HCT116 (cell line): ENCODE data around the gene KIF13A. TPM values are rescaled to one million over a fixed set of nuclear protein-coding genes. Genes with fewer than 3 reads are reported as not detected.

Experiments
- ATAC-seq: fragments of 200-7000 bp; cut with Tn5 transposase; 2 replicates; pipeline ENCODE4 v1.9.1; 2020; ENCODE audit warnings: mild to moderate bottlenecking, moderate library complexity
- BruUV-seq: library from RNA; stranded (reverse); fragments of 400-500 nt; replicated peaks from 2 replicates; lab custom pipeline; 2021; lab: Mats Ljungman, UMichigan
- CTCF ChIA-PET: fragments of 300-600 bp; sonication (Branson Sonifier 250); formaldehyde crosslinking; loops from one replicate; lab custom pipeline; 2021; ENCODE audit warnings: antibody characterized with exemption; lab: Charles Lee
- POLR2A ChIA-PET: fragments of 300-600, 350-600 bp; sonication (Branson Sonifier 250); formaldehyde crosslinking; loops from one replicate; lab custom pipeline; 2021; ENCODE audit warnings: antibody characterized with exemption; lab: Charles Lee
- RAD21 ChIA-PET, 2 experiments: fragments of 300-600 bp; sonication (Branson Sonifier 250); formaldehyde crosslinking; loops; one replicate each; lab custom pipeline; 2023; ENCODE audit warnings: low total read pairs in 2 of 2; ENCODE audit not compliant: uncharacterized antibody in 2 of 2, unreplicated experiment in 2 of 2, low non-redundant PET in 1 of 2; lab: Charles Lee
- DNase-seq: peaks from one replicate; pipeline ENCODE4 v3.0.0-alpha.2; 2010; ENCODE audit warnings: low read depth, low spot score
- H2AFZ ChIP-seq: fragments of 200-600 bp; shearing (Covaris generic), sonication (generic); 2 replicates; pipeline ENCODE4 v1.6.1; 2017; ENCODE audit warnings: low read depth, mixed run types, mixed read lengths, antibody characterized with exemption, low read length; ENCODE audit not compliant: poor library complexity, severe bottlenecking
- H3K27ac ChIP-seq: 2 replicates; pipeline ENCODE4 v1.5.1; 2012; ENCODE audit warnings: low read depth, low read length
- H3K27me3 ChIP-seq: fragments of 200-600 bp; sonication (generic); 2 replicates; pipeline ENCODE4 v1.6.1; 2016; ENCODE audit warnings: mixed run types, low read length, mixed read lengths; ENCODE audit not compliant: insufficient read depth
- H3K36me3 ChIP-seq, 2 experiments: fragments of 200-500 bp in 1 of 2; fragments of 200-600 bp in 1 of 2; sonication (Bioruptor generic) in 1 of 2; sonication (generic) in 1 of 2; 2 replicates each; pipeline versions ENCODE4 v1.5.1 to v1.6.1; 2014 to 2016; ENCODE audit warnings: low read length in 2 of 2, inconsistent platforms in 1 of 2, mixed read lengths in 1 of 2, mixed run types in 1 of 2; ENCODE audit not compliant: insufficient read depth in 2 of 2, control insufficient read depth in 1 of 2
- H3K4me1 ChIP-seq, 2 experiments: fragments of 200-600 bp in 1 of 2; sonication (generic) in 1 of 2; 2 replicates each; pipeline versions ENCODE4 v1.5.1 to v1.6.1; 2012 to 2017; ENCODE audit warnings: low read length in 2 of 2, inconsistent platforms in 1 of 2, mild to moderate bottlenecking in 1 of 2, mixed read lengths in 1 of 2, mixed run types in 1 of 2, moderate library complexity in 1 of 2; ENCODE audit not compliant: insufficient read depth in 2 of 2, control insufficient read depth in 1 of 2
- H3K4me2 ChIP-seq: fragments of 200-600 bp; sonication (generic); 2 replicates; pipeline ENCODE4 v1.6.1; 2017; ENCODE audit warnings: mixed run types, low read length, mixed read lengths
- H3K4me3 ChIP-seq, 2 experiments: fragments of 200-600 bp in 1 of 2; sonication (generic) in 1 of 2; replicated peaks in 1 of 2; 2 replicates each; pipeline ENCODE4 v1.5.1; 2011 to 2016; ENCODE audit warnings: low read length in 2 of 2, control low read depth in 1 of 2, low read depth in 1 of 2, mild to moderate bottlenecking in 1 of 2, mixed read lengths in 1 of 2, mixed run types in 1 of 2
- H3K79me2 ChIP-seq: fragments of 200-600 bp; sonication (generic); 2 replicates; pipeline ENCODE4 v1.6.1; 2017; ENCODE audit warnings: mild to moderate bottlenecking, mixed run types, low read length, moderate library complexity, mixed read lengths; ENCODE audit not compliant: insufficient read depth
- H3K9ac ChIP-seq: fragments of 200-600 bp; sonication (generic); 2 replicates; pipeline ENCODE4 v1.6.1; 2016; ENCODE audit warnings: low read length, mixed read lengths
- H3K9me2 ChIP-seq: fragments of 200-600 bp; sonication (generic), shearing (Covaris generic); 2 replicates; pipeline ENCODE4 v1.6.1; 2017; ENCODE audit warnings: mixed run types, mild to moderate bottlenecking, moderate library complexity; ENCODE audit not compliant: insufficient read depth
- H3K9me3 ChIP-seq, 2 experiments: fragments of 200-500 bp in 1 of 2; fragments of 200-600 bp in 1 of 2; sonication (Bioruptor generic) in 1 of 2; sonication (generic) in 1 of 2; 2 replicates each; pipeline ENCODE4 v1.6.1; 2014 to 2017; ENCODE audit warnings: low read length in 2 of 2, mixed read lengths in 2 of 2, inconsistent platforms in 1 of 2, low read depth in 1 of 2, mild to moderate bottlenecking in 1 of 2, mixed run types in 1 of 2, moderate library complexity in 1 of 2; ENCODE audit not compliant: control insufficient read depth in 1 of 2, insufficient read depth in 1 of 2
- H4K20me1 ChIP-seq: fragments of 200-600 bp; sonication (generic), shearing (Covaris generic); 2 replicates; pipeline ENCODE4 v1.6.1; 2017; ENCODE audit warnings: mixed run types, mild to moderate bottlenecking, moderate library complexity; ENCODE audit not compliant: insufficient read depth
- CBX3 ChIP-seq: IDR thresholded peaks from 2 replicates; pipeline ENCODE4 v1.6.1; 2012; ENCODE audit warnings: low read depth
- CEBPB ChIP-seq: IDR thresholded peaks from 2 replicates; pipeline ENCODE4 v1.6.1; 2012; ENCODE audit warnings: low read depth
- EGR1 ChIP-seq: IDR thresholded peaks from 2 replicates; pipeline ENCODE4 v1.6.1; 2012; ENCODE audit warnings: low read depth
- ELF1 ChIP-seq: IDR thresholded peaks from 2 replicates; pipeline ENCODE4 v1.6.1; 2012; ENCODE audit warnings: low read depth, borderline replicate concordance
- EZH2phosphoT487 ChIP-seq: fragments of 200-600 bp; IDR thresholded peaks from 2 replicates; pipeline ENCODE4 v1.6.1; 2018; ENCODE audit warnings: antibody characterized with exemption, borderline replicate concordance
- FOSL1 ChIP-seq: IDR thresholded peaks from 2 replicates; pipeline ENCODE4 v1.6.1; 2012; ENCODE audit warnings: low read depth
- JUND ChIP-seq: IDR thresholded peaks from 2 replicates; pipeline ENCODE4 v1.6.1; 2012
- POLR2A ChIP-seq: IDR thresholded peaks from 2 replicates; pipeline ENCODE4 v1.7.0; 2011; ENCODE audit warnings: borderline replicate concordance; ENCODE audit not compliant: insufficient read depth, insufficient read length; ENCODE audit errors: extremely low read depth
- POLR2AphosphoS5 ChIP-seq: IDR thresholded peaks from 2 replicates; pipeline ENCODE4 v1.6.1; 2011; ENCODE audit warnings: mild to moderate bottlenecking, low read depth, low read length, moderate library complexity
- REST ChIP-seq: IDR thresholded peaks from 2 replicates; pipeline ENCODE4 v1.6.1; 2012; ENCODE audit warnings: low read depth
- SIN3A ChIP-seq: IDR thresholded peaks from 2 replicates; pipeline ENCODE4 v1.6.1; 2012; ENCODE audit warnings: low read depth
- SP1 ChIP-seq: IDR thresholded peaks from 2 replicates; pipeline ENCODE4 v1.6.1; 2012; ENCODE audit warnings: low read depth
- TCF7L2 ChIP-seq: IDR thresholded peaks from 2 replicates; pipeline ENCODE4 v1.7.0; 2011; ENCODE audit warnings: borderline replicate concordance, inconsistent platforms; ENCODE audit not compliant: insufficient read depth, insufficient read length; ENCODE audit errors: extremely low read depth
- YY1 ChIP-seq: IDR thresholded peaks from 2 replicates; pipeline ENCODE4 v1.6.1; 2011; ENCODE audit warnings: low read length, low read depth, moderate library complexity, mild to moderate bottlenecking; ENCODE audit not compliant: insufficient replicate concordance; ENCODE audit errors: extremely low read depth
- ZBTB33 ChIP-seq: IDR thresholded peaks from 2 replicates; pipeline ENCODE4 v1.6.1; 2011; ENCODE audit warnings: mild to moderate bottlenecking, low read length, moderate library complexity; ENCODE audit not compliant: insufficient replicate concordance; ENCODE audit errors: extremely low read depth
- ZFX ChIP-seq: fragments of 450-650 bp; IDR thresholded peaks from 2 replicates; pipeline ENCODE4 v1.6.1; 2017
- ZNF274 ChIP-seq: fragments of 200-500 bp; sonication (Bioruptor generic); IDR thresholded peaks from 2 replicates; pipeline ENCODE4 v1.6.1; 2014; ENCODE audit warnings: mild to moderate bottlenecking, low read depth, low read length, inconsistent platforms
- intact Hi-C: fragments of 100-400 bp; cut with micrococcal nuclease; formaldehyde crosslinking; loops from 2 replicates; pipeline ENCODE4 v1.10.0; 2022
- total RNA-seq: library from RNA; stranded (reverse); gene quantifications from one replicate; pipeline ENCODE4 v1.2.1, GENCODE V29; 2021; ENCODE audit not compliant: unreplicated experiment
- TF ChIP-seq, protein P1 (sequence below), 3 experiments: fragments of 200-600 bp in 1 of 3; sonication (generic) in 1 of 3; IDR thresholded peaks in 2 of 3; conservative IDR thresholded peaks in 1 of 3; 2 replicates each; pipeline ENCODE4 v1.5.1; 2012 to 2017; ENCODE audit warnings: low read depth in 2 of 3, low read length in 2 of 3, antibody characterized with exemption in 1 of 3, borderline replicate concordance in 1 of 3, control low read depth in 1 of 3, mild to moderate bottlenecking in 1 of 3, mixed read lengths in 1 of 3, mixed run types in 1 of 3, moderate library complexity in 1 of 3; ENCODE audit not compliant: insufficient read depth in 1 of 3
- TF ChIP-seq, protein P2 (sequence below): IDR thresholded peaks from 2 replicates; pipeline ENCODE4 v1.6.1; 2012
- TF ChIP-seq, protein P3 (sequence below): IDR thresholded peaks from 2 replicates; pipeline ENCODE4 v1.6.1; 2012

The KIF13A gene
- total RNA-seq, 1 experiment from 2014 or later: 23.1 TPM

DNA sequence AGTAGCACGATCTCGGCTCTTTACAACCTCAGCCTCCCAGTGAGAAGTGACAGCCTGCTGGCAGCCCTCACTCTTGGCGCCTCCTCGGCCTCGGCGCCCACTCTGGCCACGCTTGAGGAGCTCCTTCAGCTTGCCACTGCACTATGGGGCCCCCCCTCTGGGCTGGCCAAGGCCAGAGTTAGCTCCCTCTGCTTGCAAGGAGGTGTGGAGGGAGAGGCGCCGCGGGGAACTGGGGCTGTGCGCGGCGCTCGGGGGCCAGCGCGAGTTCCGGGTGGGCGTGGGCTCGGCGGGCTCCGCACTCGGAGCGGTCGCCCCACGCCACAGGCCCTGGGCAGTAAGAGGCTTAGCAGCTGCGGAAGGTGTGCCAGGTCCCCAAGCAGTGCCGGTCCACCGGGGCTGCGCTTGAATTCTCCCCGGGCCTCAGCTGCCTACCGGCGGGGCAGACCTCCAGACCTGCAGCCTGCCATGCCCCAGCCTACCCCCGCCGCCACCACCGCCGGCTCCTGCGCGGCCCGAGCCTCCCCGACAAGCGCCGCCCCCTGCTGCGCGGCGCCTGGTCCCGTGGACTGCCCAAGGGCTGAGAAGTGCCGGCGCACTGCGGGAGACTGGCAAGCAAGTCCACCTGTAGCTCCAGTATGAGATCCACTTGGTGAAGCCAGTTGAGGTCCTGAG lies 258.7 kb downstream of the KIF13A start:
- Histone ChIP-seq H2AFZ (no peak overlapping the region), H3K27ac (no peak overlapping the region), H3K4me2 (no peak overlapping the region), H4K20me1 (no peaks in the 10 kb centered on the region), H3K4me3 (no peak overlapping the region), H3K4me1 (peaks cover 0 to 4% of the 10 kb centered on the region in 2 experiments; a peak in 1 of 4 replicates), H3K9me3 (no peaks in the 10 kb centered on the region), H3K9me2 (no peaks in the 10 kb centered on the region), H3K27me3 (no peaks in the 10 kb centered on the region), H3K9ac (no peak overlapping the region), H3K79me2 (no peaks in the 10 kb centered on the region), H3K36me3 (no peaks in the 10 kb centered on the region)
- no peak for DNase-seq
- ATAC-seq: no peak
- BruUV-seq: no TSS peak
- ChIA-PET POLR2A (interaction anchor here (1.3 kb wide), 1 partner anchor 9 kb away, joined by 4 read pairs; no protein-coding TSS in a partner anchor), CTCF (no interaction called here), RAD21 (no interaction called here)
- intact Hi-C loops: no loop called here
- TF ChIP-seq POLR2A (no peak), ZBTB33 (no peak), SIN3A (no peak), TCF7L2 (no peak), JUND (no peak), SP1 (no peak), EGR1 (no peak), REST (no peak), ELF1 (no peak), ZFX (no peak), POLR2AphosphoS5 (no peak), YY1 (no peak), FOSL1 (no peak), CBX3 (no peak), CEBPB (no peak), ZNF274 (no peak), EZH2phosphoT487 (no peak)
- TF ChIP-seq, protein P1, sequence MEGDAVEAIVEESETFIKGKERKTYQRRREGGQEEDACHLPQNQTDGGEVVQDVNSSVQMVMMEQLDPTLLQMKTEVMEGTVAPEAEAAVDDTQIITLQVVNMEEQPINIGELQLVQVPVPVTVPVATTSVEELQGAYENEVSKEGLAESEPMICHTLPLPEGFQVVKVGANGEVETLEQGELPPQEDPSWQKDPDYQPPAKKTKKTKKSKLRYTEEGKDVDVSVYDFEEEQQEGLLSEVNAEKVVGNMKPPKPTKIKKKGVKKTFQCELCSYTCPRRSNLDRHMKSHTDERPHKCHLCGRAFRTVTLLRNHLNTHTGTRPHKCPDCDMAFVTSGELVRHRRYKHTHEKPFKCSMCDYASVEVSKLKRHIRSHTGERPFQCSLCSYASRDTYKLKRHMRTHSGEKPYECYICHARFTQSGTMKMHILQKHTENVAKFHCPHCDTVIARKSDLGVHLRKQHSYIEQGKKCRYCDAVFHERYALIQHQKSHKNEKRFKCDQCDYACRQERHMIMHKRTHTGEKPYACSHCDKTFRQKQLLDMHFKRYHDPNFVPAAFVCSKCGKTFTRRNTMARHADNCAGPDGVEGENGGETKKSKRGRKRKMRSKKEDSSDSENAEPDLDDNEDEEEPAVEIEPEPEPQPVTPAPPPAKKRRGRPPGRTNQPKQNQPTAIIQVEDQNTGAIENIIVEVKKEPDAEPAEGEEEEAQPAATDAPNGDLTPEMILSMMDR (IDR thresholded peaks at IDR 0.05 in 2 of 3, conservative IDR thresholded peaks at IDR 0.05 in 1 of 3; ENCODE audit: borderline replicate concordance in 1 of 3, insufficient read depth in 1 of 3, low read depth in 2 of 3, low read length in 2 of 3): no peak
- TF ChIP-seq, protein P2, sequence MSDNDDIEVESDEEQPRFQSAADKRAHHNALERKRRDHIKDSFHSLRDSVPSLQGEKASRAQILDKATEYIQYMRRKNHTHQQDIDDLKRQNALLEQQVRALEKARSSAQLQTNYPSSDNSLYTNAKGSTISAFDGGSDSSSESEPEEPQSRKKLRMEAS: no peak
- TF ChIP-seq, protein P3, sequence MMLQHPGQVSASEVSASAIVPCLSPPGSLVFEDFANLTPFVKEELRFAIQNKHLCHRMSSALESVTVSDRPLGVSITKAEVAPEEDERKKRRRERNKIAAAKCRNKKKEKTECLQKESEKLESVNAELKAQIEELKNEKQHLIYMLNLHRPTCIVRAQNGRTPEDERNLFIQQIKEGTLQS: no peak
